ENCODE measurements around the gene CFAP46. TPM values are rescaled to one million over a fixed set of nuclear protein-coding genes. Genes with fewer than 3 reads are reported as not detected.

The CFAP46 gene
- total and polyA plus RNA-seq, 2 of the 8 experiments (the other 6 are each of a cell fraction or from before 2014, with no cell fraction given): 2.6 to 4.8 TPM

- Histone ChIP-seq H4K91ac (replicated peaks; ENCODE audit: insufficient read length, low read length) (no peak overlapping the region), H2BK120ac (replicated peaks; ENCODE audit: low read depth, low read length) (no peak overlapping the region), H4K20me1 (replicated peaks in 1 of 2; ENCODE audit: control insufficient read depth in 1 of 2, insufficient read depth in 2 of 2, low read length in 2 of 2) (no peaks in the 10 kb centered on the region), H3K23me2 (ENCODE audit: low read depth, low read length) (no peaks in the 10 kb centered on the region), H4K5ac (ENCODE audit: insufficient read length, low read depth, low read length) (no peak overlapping the region), H3K79me1 (ENCODE audit: low read depth, low read length) (no peaks in the 10 kb centered on the region), H2BK15ac (ENCODE audit: low read length) (no peak overlapping the region), H3K56ac (replicated peaks; ENCODE audit: insufficient read length, low read depth, low read length) (no peak overlapping the region), H2BK20ac (ENCODE audit: low read length) (no peak overlapping the region), H3K4me2 (ENCODE audit: insufficient read depth in 1 of 2, low read depth in 2 of 2, low read length in 2 of 2) (no peak overlapping the region), H3K79me2 (ENCODE audit: control insufficient read depth in 1 of 2, insufficient read depth in 2 of 2, low read length in 2 of 2) (no peaks in the 10 kb centered on the region), H3K4ac (replicated peaks; ENCODE audit: insufficient read length, low read depth, low read length) (no peak overlapping the region), H3K14ac (ENCODE audit: insufficient read length) (no peak overlapping the region), H3K27ac (ENCODE audit: low read depth, low read length) (no peak overlapping the region), H3K9me3 (ENCODE audit: insufficient read depth in 2 of 2, low read depth in 1 of 2, low read length in 1 of 2) (peaks cover 2 to 3% of the 10 kb centered on the region in 2 experiments; a peak in 1 of 4 replicates), H4K8ac (ENCODE audit: extremely low read depth, insufficient read depth, low read length) (no peak overlapping the region), H3K23ac (ENCODE audit: insufficient read length) (no peak overlapping the region), H3K27me3 (replicated peaks in 1 of 4; ENCODE audit: control insufficient read depth in 3 of 4, extremely low read depth in 1 of 4, insufficient read depth in 3 of 4, low read length in 3 of 4) (no peaks in the 10 kb centered on the region), H3K36me3 (ENCODE audit: control insufficient read depth in 2 of 4, insufficient read depth in 4 of 4, low read length in 3 of 4) (no peaks in the 10 kb centered on the region), H3K18ac (ENCODE audit: extremely low read depth, low read length) (no peak overlapping the region), H2BK12ac (ENCODE audit: low read depth, low read length) (no peak overlapping the region), H3K9ac (replicated peaks in 1 of 4; ENCODE audit: extremely low read depth in 1 of 4, low read depth in 3 of 4, low read length in 3 of 4) (no peak overlapping the region), H2AK5ac (ENCODE audit: low read depth, low read length) (no peak overlapping the region), H3K4me3 (ENCODE audit: extremely low read depth in 1 of 4, insufficient read depth in 2 of 4, low read depth in 3 of 4, low read length in 4 of 4) (no peak overlapping the region), H2AFZ (ENCODE audit: low read length) (no peak overlapping the region), H3K4me1 (replicated peaks in 1 of 4; ENCODE audit: control insufficient read depth in 3 of 4, insufficient read depth in 4 of 4, low read length in 3 of 4) (no peaks in the 10 kb centered on the region), H2BK5ac (ENCODE audit: low read depth, low read length) (no peak overlapping the region)
- 90% methylated on average over 18 of the region's 18 CpGs; no CpG with 5 or more reads in 1 of the 2 experiments for WGBS, 2 experiments (ENCODE audit: extremely low coverage in 1 of 2, insufficient coverage in 1 of 2, insufficient read length in 1 of 2, insufficient replicate concordance in 2 of 2, low coverage in 1 of 2, low lambda C conversion rate in 2 of 2, missing lambda C conversion rate in 1 of 2)
- DNase-seq (ENCODE audit: low read depth in 1 of 2, low spot score in 2 of 2) (no peak), FAIRE-seq (no peak)
- POLR2A ChIA-PET (ENCODE audit: partially characterized antibody): interaction anchor here (1.1 kb wide), 1 partner anchor 10 kb away, joined by 3 read pairs; no protein-coding TSS in a partner anchor
- TF ChIP-seq CHD2 (IDR thresholded peaks at IDR 0.05; ENCODE audit: low read length) (no peak), GABPA (IDR thresholded peaks at IDR 0.05; ENCODE audit: borderline replicate concordance, insufficient read depth, low read length) (no peak), SAP30 (IDR thresholded peaks at IDR 0.05; ENCODE audit: insufficient read depth, insufficient replicate concordance, low read length) (no peak), EP300 (IDR thresholded peaks at IDR 0.05; ENCODE audit: borderline replicate concordance in 1 of 2, low read depth in 2 of 2, low read length in 2 of 2) (no peak), RFX5 (IDR thresholded peaks at IDR 0.05; ENCODE audit: borderline replicate concordance, low read depth, low read length) (no peak), SIN3A (conservative IDR thresholded peaks at IDR 0.05 in 1 of 2, IDR thresholded peaks at IDR 0.05 in 1 of 2; ENCODE audit: low read depth in 1 of 2, low read length in 2 of 2) (no peak)
- CTCF ChIA-PET (ENCODE audit: partially characterized antibody): interaction anchor here (1.5 to 2.3 kb wide), 2 partner anchors 13 to 23 kb away, joined by 3 to 6 read pairs; no protein-coding TSS in a partner anchor
These were observed 127.1 kb downstream of the CFAP46 start for GRCh38 chr10:132815168-132815857.
